ENCODE results near the gene MAN1A2. TPM values are rescaled to one million over a fixed set of nuclear protein-coding genes. Genes with fewer than 3 reads are reported as not detected.

The MAN1A2 gene
- total RNA-seq, 1 donor from 2014 or later: 42.7 TPM

DNA sequence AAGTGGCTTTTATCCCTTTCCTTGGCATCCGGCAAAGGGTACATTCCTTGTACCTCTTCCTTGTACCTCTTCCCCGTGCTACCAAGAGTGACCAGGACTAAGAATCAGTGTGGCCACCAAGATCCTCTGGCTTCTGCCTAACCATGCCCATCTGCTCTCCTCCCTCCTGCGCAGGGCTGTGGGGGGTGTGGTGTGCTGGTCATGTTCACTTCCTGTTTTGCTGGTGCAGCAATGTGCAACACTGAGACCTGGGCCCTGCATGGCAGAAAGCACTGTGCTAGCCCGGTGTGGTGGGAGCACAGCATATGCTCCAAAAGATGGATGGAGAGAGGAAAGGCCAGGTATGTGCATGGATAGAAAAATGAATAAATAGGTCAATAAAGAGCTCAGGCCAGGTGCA lies 205.3 kb downstream of the MAN1A2 start:
- H3K9me3 Mint-ChIP-seq (ENCODE audit: low read depth): no peaks in the 10 kb centered on the region
- no peaks in the 10 kb centered on the region for H3K36me3 Mint-ChIP-seq (ENCODE audit: low read depth)
- H3K4me1 Mint-ChIP-seq (ENCODE audit: low read depth): no peaks in the 10 kb centered on the region
- DNase-seq (ENCODE audit: low spot score): no peak
- H3K4me3 Mint-ChIP-seq (ENCODE audit: unreplicated experiment): no peak overlapping the region
- peaks cover 2% of the 10 kb centered on the region for H3K27me3 Mint-ChIP-seq (ENCODE audit: low read depth)
- TF ChIP-seq, protein P1, sequence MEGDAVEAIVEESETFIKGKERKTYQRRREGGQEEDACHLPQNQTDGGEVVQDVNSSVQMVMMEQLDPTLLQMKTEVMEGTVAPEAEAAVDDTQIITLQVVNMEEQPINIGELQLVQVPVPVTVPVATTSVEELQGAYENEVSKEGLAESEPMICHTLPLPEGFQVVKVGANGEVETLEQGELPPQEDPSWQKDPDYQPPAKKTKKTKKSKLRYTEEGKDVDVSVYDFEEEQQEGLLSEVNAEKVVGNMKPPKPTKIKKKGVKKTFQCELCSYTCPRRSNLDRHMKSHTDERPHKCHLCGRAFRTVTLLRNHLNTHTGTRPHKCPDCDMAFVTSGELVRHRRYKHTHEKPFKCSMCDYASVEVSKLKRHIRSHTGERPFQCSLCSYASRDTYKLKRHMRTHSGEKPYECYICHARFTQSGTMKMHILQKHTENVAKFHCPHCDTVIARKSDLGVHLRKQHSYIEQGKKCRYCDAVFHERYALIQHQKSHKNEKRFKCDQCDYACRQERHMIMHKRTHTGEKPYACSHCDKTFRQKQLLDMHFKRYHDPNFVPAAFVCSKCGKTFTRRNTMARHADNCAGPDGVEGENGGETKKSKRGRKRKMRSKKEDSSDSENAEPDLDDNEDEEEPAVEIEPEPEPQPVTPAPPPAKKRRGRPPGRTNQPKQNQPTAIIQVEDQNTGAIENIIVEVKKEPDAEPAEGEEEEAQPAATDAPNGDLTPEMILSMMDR (IDR thresholded peaks at IDR 0.05): no peak
- no peak overlapping the region for H3K27ac Mint-ChIP-seq (ENCODE audit: unreplicated experiment)

DNA sequence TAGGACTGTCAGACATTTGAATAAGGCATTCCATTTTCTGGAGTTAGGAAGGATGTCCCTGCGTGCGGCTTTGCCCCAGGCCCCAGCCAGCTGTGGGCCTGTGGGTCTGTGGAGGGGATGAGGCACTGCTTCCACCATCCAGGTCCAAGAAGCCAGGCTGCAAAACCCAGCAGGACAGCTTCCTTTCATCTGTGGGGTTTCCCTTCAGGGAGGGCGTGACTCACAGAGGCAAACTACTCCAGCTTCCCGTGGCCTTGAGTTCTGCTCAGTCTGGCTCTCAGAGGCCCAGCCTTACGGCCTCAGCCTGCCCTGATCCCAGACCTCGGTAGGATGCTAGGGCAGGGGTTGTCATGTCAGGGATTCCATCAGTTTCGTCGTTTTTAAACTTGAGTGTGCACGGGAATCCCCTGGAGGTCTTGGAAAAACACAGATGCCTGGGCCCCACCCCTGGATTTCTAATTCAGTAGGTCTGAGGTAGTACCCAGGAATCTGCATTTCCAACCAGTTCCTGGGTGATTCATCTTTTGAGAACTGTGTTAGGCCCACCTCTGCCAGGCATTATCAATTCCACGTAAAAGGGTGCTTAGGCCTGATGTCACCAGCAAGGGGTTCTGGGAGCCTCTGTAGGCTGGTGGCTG lies 206.3 kb downstream of the MAN1A2 start:
- TF ChIP-seq, protein P1 (IDR thresholded peaks at IDR 0.05): no peak
- H3K9me3 Mint-ChIP-seq (ENCODE audit: low read depth): no peaks in the 10 kb centered on the region
- H3K27me3 Mint-ChIP-seq (ENCODE audit: low read depth): peaks cover 2% of the 10 kb centered on the region
- no peaks in the 10 kb centered on the region for H3K36me3 Mint-ChIP-seq (ENCODE audit: low read depth)
- no peak overlapping the region for H3K27ac Mint-ChIP-seq (ENCODE audit: unreplicated experiment)
- H3K4me3 Mint-ChIP-seq (ENCODE audit: unreplicated experiment): no peak overlapping the region
- no peaks in the 10 kb centered on the region for H3K4me1 Mint-ChIP-seq (ENCODE audit: low read depth)
- no peak for DNase-seq (ENCODE audit: low spot score)

DNA sequence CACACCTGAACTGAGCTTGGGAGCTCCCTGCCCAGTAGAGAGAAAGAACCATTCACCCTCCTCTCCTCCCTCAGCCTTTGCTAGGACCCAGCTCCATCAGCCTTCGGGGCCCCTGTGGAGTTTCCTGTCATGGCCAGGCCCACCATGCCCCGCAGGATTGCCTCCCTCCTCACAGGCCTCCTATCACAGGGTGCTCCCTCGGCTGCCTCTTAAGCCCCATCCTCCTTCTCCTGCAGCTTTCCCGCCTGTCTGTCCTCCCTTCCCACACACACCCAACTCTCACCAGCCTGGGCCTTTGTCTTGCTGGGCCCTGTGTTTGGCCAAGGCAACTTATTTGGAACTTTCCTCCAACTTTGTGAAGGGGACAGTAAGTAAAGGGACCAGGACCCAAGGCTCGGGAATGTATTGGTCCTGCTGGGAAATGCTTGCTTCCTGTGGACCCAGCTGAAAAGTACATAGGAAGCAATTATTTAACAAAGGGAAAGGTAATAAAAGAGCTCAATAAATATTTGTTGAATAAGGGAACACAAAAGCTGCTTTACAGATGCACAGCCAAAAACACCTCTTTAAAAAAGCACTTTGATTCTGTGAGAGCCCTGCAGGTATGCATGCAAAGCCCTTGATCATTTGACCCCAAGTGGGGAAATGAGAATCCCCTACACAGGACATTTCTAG lies 207.0 kb downstream of the MAN1A2 start:
- no peaks in the 10 kb centered on the region for H3K9me3 Mint-ChIP-seq (ENCODE audit: low read depth)
- TF ChIP-seq, protein P1 (IDR thresholded peaks at IDR 0.05): no peak
- H3K4me3 Mint-ChIP-seq (ENCODE audit: unreplicated experiment): no peak overlapping the region
- H3K27ac Mint-ChIP-seq (ENCODE audit: unreplicated experiment): no peak overlapping the region
- no peaks in the 10 kb centered on the region for H3K36me3 Mint-ChIP-seq (ENCODE audit: low read depth)
- H3K4me1 Mint-ChIP-seq (ENCODE audit: low read depth): no peaks in the 10 kb centered on the region
- no peak for DNase-seq (ENCODE audit: low spot score)
- peaks cover 2% of the 10 kb centered on the region for H3K27me3 Mint-ChIP-seq (ENCODE audit: low read depth)

DNA sequence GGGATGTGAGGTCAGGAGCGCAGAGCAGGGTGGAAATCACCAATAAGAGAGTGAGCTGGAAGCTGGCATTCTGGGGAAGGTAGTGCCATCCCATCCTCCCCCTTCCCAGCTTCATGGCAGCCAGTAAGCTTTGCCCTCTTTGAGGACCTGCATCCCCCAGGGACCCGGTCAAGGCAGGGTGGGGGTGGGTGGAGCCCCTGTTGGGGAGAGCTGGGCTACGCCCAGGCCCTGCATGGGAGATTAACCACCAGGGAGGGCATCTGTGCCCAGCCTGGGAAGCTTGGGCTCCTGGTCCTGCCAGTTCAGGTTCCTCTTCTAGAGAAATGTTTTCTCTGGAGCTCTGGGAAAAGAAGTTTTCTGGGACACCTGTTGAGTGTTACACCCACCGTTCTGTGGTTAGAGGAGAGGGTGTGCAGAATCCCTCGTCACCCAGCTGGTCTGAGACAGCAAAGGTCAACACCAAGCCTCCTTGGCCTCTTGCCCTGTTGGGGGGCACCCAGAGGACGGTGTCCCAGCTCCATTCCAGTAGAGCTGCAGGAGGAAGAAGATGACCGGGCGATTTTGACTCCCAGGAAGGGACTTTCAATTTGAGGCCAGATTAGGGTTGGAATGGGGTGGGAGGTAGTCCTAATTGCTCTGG lies 208.5 kb downstream of the MAN1A2 start:
- no peaks in the 10 kb centered on the region for H3K36me3 Mint-ChIP-seq (ENCODE audit: low read depth)
- no peak overlapping the region for H3K27ac Mint-ChIP-seq (ENCODE audit: unreplicated experiment)

DNA sequence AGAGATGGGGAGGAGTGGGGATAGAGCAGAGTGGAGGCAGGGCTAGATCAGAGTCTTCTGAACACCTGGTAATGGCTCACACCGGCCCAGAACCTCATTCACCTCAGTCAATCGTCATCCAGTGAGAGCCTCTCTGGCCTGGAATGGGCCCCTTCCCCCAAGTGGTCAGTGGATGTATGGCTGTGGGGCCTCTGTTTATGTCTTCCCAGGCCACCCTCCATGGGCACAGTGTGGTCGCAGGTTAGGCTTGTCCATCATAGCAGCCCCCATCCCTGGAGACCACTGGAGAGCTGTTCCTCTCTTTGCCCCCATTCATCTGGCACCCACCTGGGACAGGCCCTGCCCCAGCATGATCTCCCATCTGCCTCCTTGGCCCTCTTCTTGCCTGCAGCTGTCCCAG lies 209.0 kb downstream of the MAN1A2 start:
- no peak overlapping the region for H3K27ac Mint-ChIP-seq (ENCODE audit: unreplicated experiment)
- H3K4me1 Mint-ChIP-seq (ENCODE audit: low read depth): no peaks in the 10 kb centered on the region
- H3K27me3 Mint-ChIP-seq (ENCODE audit: low read depth): peaks cover 2% of the 10 kb centered on the region
- H3K36me3 Mint-ChIP-seq (ENCODE audit: low read depth): no peaks in the 10 kb centered on the region
- no peak overlapping the region for H3K4me3 Mint-ChIP-seq (ENCODE audit: unreplicated experiment)
- no peak for DNase-seq (ENCODE audit: low spot score)
- TF ChIP-seq, protein P1 (IDR thresholded peaks at IDR 0.05): no peak
- H3K9me3 Mint-ChIP-seq (ENCODE audit: low read depth): no peaks in the 10 kb centered on the region

More for the DNA sequence above, 208.5 kb downstream of the MAN1A2 start:
- H3K4me1 Mint-ChIP-seq (ENCODE audit: low read depth): no peaks in the 10 kb centered on the region
- TF ChIP-seq, protein P1 (IDR thresholded peaks at IDR 0.05): no peak
- no peak for DNase-seq (ENCODE audit: low spot score)
- peaks cover 2% of the 10 kb centered on the region for H3K27me3 Mint-ChIP-seq (ENCODE audit: low read depth)
- no peaks in the 10 kb centered on the region for H3K9me3 Mint-ChIP-seq (ENCODE audit: low read depth)
- H3K4me3 Mint-ChIP-seq (ENCODE audit: unreplicated experiment): no peak overlapping the region

Measured in chondrocyte (in vitro differentiated cells).